Ectodermal cell (in vitro differentiated cells): Measurements from ENCODE around the gene ITFG1.
"Not testable (repeated sequence)": the region's sequence is repeated elsewhere in the genome, so short reads cannot be mapped to it uniquely, and the experiment has no call there.

Source experiments
- H3K27ac ChIP-seq: 2 replicates; pipeline ENCODE4 v1.7.0; 2013; ENCODE audit warnings: mild to moderate bottlenecking, low read depth, low read length; ENCODE audit not compliant: insufficient read depth, poor library complexity, severe bottlenecking
- H3K27me3 ChIP-seq: 2 replicates; pipeline ENCODE4 v1.7.0; 2013; ENCODE audit warnings: mild to moderate bottlenecking, low read length; ENCODE audit not compliant: insufficient read depth, control insufficient read depth, poor library complexity, severe bottlenecking
- H3K36me3 ChIP-seq: one replicate; pipeline ENCODE4 v1.7.0; 2013; ENCODE audit warnings: low read length; ENCODE audit not compliant: control insufficient read depth, insufficient read depth
- H3K4me1 ChIP-seq: one replicate; pipeline ENCODE4 v1.7.0; 2013; ENCODE audit warnings: low read length; ENCODE audit not compliant: control insufficient read depth, insufficient read depth
- H3K4me3 ChIP-seq: 2 replicates; pipeline ENCODE4 v1.7.0; 2013; ENCODE audit warnings: low read depth, low read length, control low read depth; ENCODE audit not compliant: insufficient read depth
- H3K9me3 ChIP-seq: 2 replicates; pipeline ENCODE4 v1.7.0; 2013; ENCODE audit warnings: mild to moderate bottlenecking, low read length, moderate library complexity; ENCODE audit not compliant: control insufficient read depth
- WGBS, 2 experiments: methylation state at CpG; one replicate each; pipeline ENCODE4 v1.1.7; 2013; ENCODE audit warnings: missing lambda C conversion rate in 2 of 2; 5-methylcytosine and 5-hydroxymethylcytosine counted together

Gene ITFG1

GRCh38 chr16:47347021-47347696 lies 113.7 kb downstream of the ITFG1 start:
- 93 to 96% methylated on average over 23 of the region's 23 CpGs for WGBS, 2 experiments
- H3K4me3 ChIP-seq, H3K27me3 ChIP-seq, H3K4me1 ChIP-seq, H3K27ac ChIP-seq, H3K9me3 ChIP-seq, H3K36me3 ChIP-seq: not testable (repeated sequence)

GRCh38 chr16:47342055-47342454 lies 118.8 kb downstream of the ITFG1 start:
- Histone ChIP-seq H3K4me1 (no peaks in the 10 kb centered on the region), H3K9me3 (no peaks in the 10 kb centered on the region), H3K27me3 (no peaks in the 10 kb centered on the region), H3K36me3 (no peaks in the 10 kb centered on the region), H3K27ac (no peak overlapping the region), H3K4me3 (no peak overlapping the region)
- WGBS, 2 experiments: 87 to 100% methylated on average over 1 to 2 of the region's 2 CpGs

- H3K36me3 ChIP-seq, H3K4me1 ChIP-seq, H3K27me3 ChIP-seq, H3K9me3 ChIP-seq, H3K4me3 ChIP-seq, H3K27ac ChIP-seq: not testable (repeated sequence)
- WGBS, 2 experiments: 91 to 92% methylated on average over 3 of the region's 3 CpGs
These were observed 130.3 kb downstream of the ITFG1 start for GRCh38 chr16:47330562-47330961.

- H3K4me1 ChIP-seq, H3K27me3 ChIP-seq, H3K4me3 ChIP-seq, H3K36me3 ChIP-seq, H3K27ac ChIP-seq, H3K9me3 ChIP-seq: not testable (repeated sequence)
- 92 to 98% methylated on average over 2 of the region's 2 CpGs for WGBS, 2 experiments
These were observed 136.6 kb downstream of the ITFG1 start for GRCh38 chr16:47324309-47324708.

GRCh38 chr16:47323241-47323640 lies 137.6 kb downstream of the ITFG1 start:
- Histone ChIP-seq H3K4me3 (no peak overlapping the region), H3K4me1 (no peaks in the 10 kb centered on the region), H3K9me3 (no peaks in the 10 kb centered on the region), H3K27me3 (no peaks in the 10 kb centered on the region), H3K27ac (no peak overlapping the region), H3K36me3 (no peaks in the 10 kb centered on the region)

GRCh38 chr16:47320546-47321310 lies 140.1 kb downstream of the ITFG1 start:
- H3K4me3 ChIP-seq: no peak overlapping the region
- no peaks in the 10 kb centered on the region for H3K36me3 ChIP-seq
- no peaks in the 10 kb centered on the region for H3K9me3 ChIP-seq
- no peaks in the 10 kb centered on the region for H3K27me3 ChIP-seq
- no peaks in the 10 kb centered on the region for H3K4me1 ChIP-seq
- H3K27ac ChIP-seq: no peak overlapping the region

GRCh38 chr16:47317465-47318240 lies 143.2 kb downstream of the ITFG1 start:
- 88 to 91% methylated on average over 6 to 7 of the region's 7 CpGs for WGBS, 2 experiments
- Histone ChIP-seq H3K27me3 (no peaks in the 10 kb centered on the region), H3K27ac (no peak overlapping the region)

GRCh38 chr16:47316442-47317015 lies 144.3 kb downstream of the ITFG1 start:
- no peak overlapping the region for H3K4me3 ChIP-seq
- peaks cover 3% of the 10 kb centered on the region for H3K4me1 ChIP-seq
- H3K27me3 ChIP-seq: no peaks in the 10 kb centered on the region
- no peaks in the 10 kb centered on the region for H3K36me3 ChIP-seq
- 87 to 93% methylated on average over 1 to 2 of the region's 2 CpGs for WGBS, 2 experiments
- no peaks in the 10 kb centered on the region for H3K9me3 ChIP-seq
- H3K27ac ChIP-seq: no peak overlapping the region

More at GRCh38 chr16:47317465-47318240, 143.2 kb downstream of the ITFG1 start:
- Histone ChIP-seq H3K4me3 (no peak overlapping the region), H3K9me3 (no peaks in the 10 kb centered on the region), H3K4me1 (no peaks in the 10 kb centered on the region), H3K36me3 (no peaks in the 10 kb centered on the region)

- Histone ChIP-seq H3K27ac (no peak overlapping the region), H3K27me3 (no peaks in the 10 kb centered on the region), H3K36me3 (no peaks in the 10 kb centered on the region), H3K9me3 (no peaks in the 10 kb centered on the region), H3K4me1 (peaks cover 4% of the 10 kb centered on the region), H3K4me3 (no peak overlapping the region)
- 27 to 28% methylated on average over 6 to 8 of the region's 8 CpGs for WGBS, 2 experiments
These were observed 148.9 kb downstream of the ITFG1 start for GRCh38 chr16:47311738-47312505.
